IMR-90 (cell line): ENCODE data around the gene PIAS4. TPM values are rescaled to one million over a fixed set of nuclear protein-coding genes. Genes with fewer than 3 reads are reported as not detected.

Experiments
- ATAC-seq: fragments of 200-7000 bp; cut with Tn5 transposase; 2 replicates; pipeline ENCODE4 v1.9.1; 2020; ENCODE audit warnings: low read depth, mild to moderate bottlenecking, moderate library complexity
- BruUV-seq: library from RNA; stranded (reverse); fragments of 400-500 nt; replicated peaks from 2 replicates; lab custom pipeline; 2021; lab: Mats Ljungman, UMichigan
- CTCF ChIA-PET: fragments of 300-600 bp; formaldehyde crosslinking; extraction: SDS; loops from one replicate; lab custom pipeline; 2021; ENCODE audit warnings: antibody characterized with exemption; lab: Yijun Ruan, JAX
- POLR2A ChIA-PET: fragments of 300-600 bp; sonication (Branson Sonifier 250); formaldehyde crosslinking; loops from one replicate; lab custom pipeline; 2022; ENCODE audit warnings: antibody characterized with exemption; ENCODE audit not compliant: unreplicated experiment; lab: Charles Lee
- DNase-seq: peaks from one replicate; pipeline ENCODE4 v3.0.0; 2013
- H2AFZ ChIP-seq: replicated peaks from 2 replicates; pipeline ENCODE3; 2013; ENCODE audit warnings: low read length, mild to moderate bottlenecking; ENCODE audit not compliant: poor library complexity
- H2AK5ac ChIP-seq: 2 replicates; pipeline ENCODE4 v1.6.1; 2013; ENCODE audit warnings: low read depth, low read length, inconsistent platforms
- H2AK9ac ChIP-seq: replicated peaks from 2 replicates; pipeline ENCODE3; 2013; ENCODE audit warnings: mild to moderate bottlenecking, low read depth, low read length, moderate library complexity; ENCODE audit not compliant: poor library complexity
- H2BK120ac ChIP-seq: 2 replicates; pipeline ENCODE4 v1.6.1; 2013; ENCODE audit warnings: low read depth, low read length, inconsistent platforms
- H2BK15ac ChIP-seq: 3 replicates; pipeline ENCODE4 v1.6.1; 2013; ENCODE audit warnings: low read depth, low read length, inconsistent platforms
- H2BK20ac ChIP-seq: 2 replicates; pipeline ENCODE4 v1.6.1; 2013; ENCODE audit warnings: low read depth, mild to moderate bottlenecking, inconsistent platforms, low read length, moderate library complexity
- H2BK5ac ChIP-seq: 2 replicates; pipeline ENCODE4 v1.6.1; 2013; ENCODE audit warnings: mild to moderate bottlenecking, low read depth, low read length, inconsistent platforms; ENCODE audit not compliant: poor library complexity, severe bottlenecking
- H3K14ac ChIP-seq: replicated peaks from 2 replicates; pipeline ENCODE4 v1.6.1; 2013; ENCODE audit warnings: low read depth, low read length, inconsistent platforms
- H3K18ac ChIP-seq: 2 replicates; pipeline ENCODE4 v1.6.1; 2013; ENCODE audit warnings: low read depth, low read length, control low read depth
- H3K23ac ChIP-seq: 2 replicates; pipeline ENCODE4 v1.6.1; 2013; ENCODE audit warnings: low read depth, low read length, inconsistent platforms
- H3K27ac ChIP-seq: 2 replicates; pipeline ENCODE4 v1.5.1; 2013; ENCODE audit warnings: mild to moderate bottlenecking, control low read depth, low read length; ENCODE audit not compliant: insufficient read depth
- H3K27me3 ChIP-seq: 2 replicates; pipeline ENCODE4 v1.6.1; 2013; ENCODE audit warnings: low read length; ENCODE audit not compliant: control insufficient read depth, insufficient read depth
- H3K36me3 ChIP-seq: 2 replicates; pipeline ENCODE4 v1.6.1; 2013; ENCODE audit warnings: low read length, mixed read lengths; ENCODE audit not compliant: control insufficient read depth, insufficient read depth
- H3K4ac ChIP-seq: 2 replicates; pipeline ENCODE4 v1.6.1; 2013; ENCODE audit warnings: low read depth, low read length, inconsistent platforms
- H3K4me1 ChIP-seq: 2 replicates; pipeline ENCODE4 v1.6.1; 2013; ENCODE audit warnings: low read length, mixed read lengths; ENCODE audit not compliant: control insufficient read depth, insufficient read depth
- H3K4me2 ChIP-seq: 2 replicates; pipeline ENCODE4 v1.6.1; 2013; ENCODE audit warnings: low read depth, mild to moderate bottlenecking, control low read depth, low read length, moderate library complexity
- H3K4me3 ChIP-seq: 2 replicates; pipeline ENCODE4 v1.5.1; 2013; ENCODE audit warnings: low read depth, mild to moderate bottlenecking, control low read depth, low read length, moderate library complexity; ENCODE audit not compliant: insufficient read depth
- H3K56ac ChIP-seq: 2 replicates; pipeline ENCODE4 v1.6.1; 2013; ENCODE audit warnings: low read length, inconsistent platforms; ENCODE audit not compliant: insufficient read depth; ENCODE audit errors: extremely low read depth
- H3K79me1 ChIP-seq, 2 experiments: 2 replicates each; pipeline ENCODE4 v1.6.1; 2013; ENCODE audit warnings: low read length in 2 of 2, inconsistent platforms in 1 of 2, low read depth in 1 of 2
- H3K9ac ChIP-seq: 2 replicates; pipeline ENCODE4 v1.6.1; 2013; ENCODE audit warnings: low read depth, low read length, control low read depth
- H3K9me1 ChIP-seq: 2 replicates; pipeline ENCODE4 v1.6.1; 2013; ENCODE audit warnings: low read length, inconsistent platforms; ENCODE audit not compliant: insufficient read depth
- H3K9me3 ChIP-seq: 2 replicates; pipeline ENCODE4 v1.6.1; 2013; ENCODE audit warnings: low read length; ENCODE audit not compliant: control insufficient read depth, insufficient read depth
- H4K20me1 ChIP-seq: 2 replicates; pipeline ENCODE4 v1.6.1; 2013; ENCODE audit warnings: low read length, inconsistent platforms; ENCODE audit not compliant: insufficient read depth
- H4K5ac ChIP-seq: 2 replicates; pipeline ENCODE4 v1.6.1; 2013; ENCODE audit warnings: mild to moderate bottlenecking, low read depth, low read length, control low read depth
- H4K8ac ChIP-seq, 2 experiments: 2 replicates each; pipeline ENCODE4 v1.6.1; 2013; ENCODE audit warnings: low read depth in 2 of 2, low read length in 2 of 2, control low read depth in 1 of 2, inconsistent platforms in 1 of 2
- H4K91ac ChIP-seq: 2 replicates; pipeline ENCODE4 v1.6.1; 2013; ENCODE audit warnings: low read depth, low read length, inconsistent platforms; ENCODE audit not compliant: insufficient read depth
- CHD1 ChIP-seq: IDR thresholded peaks from 2 replicates; pipeline ENCODE4 v1.6.1; 2012; ENCODE audit warnings: low read depth, low read length, improper control_type of control experiment
- CTCF ChIP-seq: conservative IDR thresholded peaks from 2 replicates; pipeline ENCODE4 v1.5.1; 2012; ENCODE audit warnings: mild to moderate bottlenecking, low read depth, low read length, improper control_type of control experiment
- MAZ ChIP-seq: IDR thresholded peaks from 2 replicates; pipeline ENCODE4 v1.6.1; 2012; ENCODE audit warnings: low read depth, mild to moderate bottlenecking, low read length, improper control_type of control experiment, moderate library complexity, borderline replicate concordance
- SMC3 ChIP-seq: fragments of 150-350 bp; IDR thresholded peaks from 2 replicates; pipeline ENCODE4 v1.6.1; 2016; ENCODE audit warnings: low read depth, mild to moderate bottlenecking, antibody characterized with exemption, low read length, moderate library complexity
- WGBS, 2 experiments: methylation state at CpG; one replicate each; pipeline versions ENCODE4 v1.1.5 to v1.1.7; 2013; ENCODE audit warnings: missing lambda C conversion rate in 2 of 2; ENCODE audit not compliant: insufficient read length in 1 of 2; ENCODE audit errors: extremely low coverage in 2 of 2; 5-methylcytosine and 5-hydroxymethylcytosine counted together
- dilution Hi-C: fragments of 300-500 bp; cut with HindIII; formaldehyde crosslinking; loops from one replicate; pipeline ENCODE4 v1.14.3; 2018; ENCODE audit warnings: low sequenced_read_pairs; ENCODE audit not compliant: unreplicated experiment
- in situ Hi-C: fragments of 300-500 bp; cut with MboI; formaldehyde crosslinking; loops from 3 replicates; pipeline ENCODE4 v1.14.3; 2019; ENCODE audit warnings: low sequenced_read_pairs, inconsistent platforms, mixed read lengths
- intact Hi-C: fragments of 100-400 bp; cut with micrococcal nuclease; formaldehyde crosslinking; loops from 2 replicates; pipeline ENCODE4 v1.10.0; 2022
- polyA plus RNA-seq, 3 experiments: library from polyadenylated mRNA; depleted of rRNA; stranded (reverse); fragments of >200 nt; gene quantifications; 2 replicates each; pipeline ENCODE4 v1.2.3, GENCODE V29; 2012; ENCODE audit warnings: low replicate concordance in 1 of 3
- total RNA-seq: library from RNA; depleted of rRNA; stranded (reverse); fragments of >200 nt; gene quantifications from 2 replicates; pipeline ENCODE4 v1.2.3, GENCODE V29; 2012

PIAS4 gene
- total and polyA plus RNA-seq, 2 of the 4 experiments (the other 2 are of a cell fraction) = 12.1 to 13.6 TPM

- no peak for TF ChIP-seq CTCF
Observed at GRCh38 chr19:3970808-3971598, 36.5 kb upstream of the PIAS4 start, which contains the start of gene DAPK3 (continued).

- Histone ChIP-seq H3K56ac (no peak overlapping the region), H3K79me1 (peaks cover 14 to 51% of the 10 kb centered on the region in 2 experiments), H3K9me3 (no peaks in the 10 kb centered on the region), H3K36me3 (peaks cover 52% of the 10 kb centered on the region), H4K20me1 (peaks cover 78% of the 10 kb centered on the region), H2BK15ac (no peak overlapping the region), H4K8ac (0 out of 4 replicates have a peak overlapping the region, but pooled peaks of 1 of the 2 experiments have one; percentile 25), H2BK20ac (no peak overlapping the region), H2BK120ac (no peak overlapping the region), H2AK5ac (no peak overlapping the region), H3K18ac (no peak overlapping the region), H2BK5ac (no peak overlapping the region), H4K5ac (peak overlapping the region; percentile 35; the same call in 1 of the 2 replicates), H3K4ac (no peak overlapping the region), H3K9ac (no peak overlapping the region), H2AK9ac (no peak overlapping the region), H3K14ac (no peak overlapping the region), H3K27me3 (no peaks in the 10 kb centered on the region), H4K91ac (no peak overlapping the region), H3K4me1 (no peaks in the 10 kb centered on the region), H3K4me3 (no peak overlapping the region), H3K27ac (no peak overlapping the region), H2AFZ (no peak overlapping the region), H3K4me2 (no peak overlapping the region), H3K9me1 (peaks cover 11% of the 10 kb centered on the region; the same call in 1 of the 2 replicates), H3K23ac (no peak overlapping the region)
- WGBS, 2 experiments = no CpG with 5 or more reads among the region's 8 CpGs
- POLR2A ChIA-PET = interaction anchor here (0.7 to 0.9 kb wide), 3 partner anchors 10 to 18 kb away, joined by 3 to 12 read pairs (median 3); partner anchors contain the start of gene EEF2
- ATAC-seq (no peak), DNase-seq (no peak)
- no TSS peak for BruUV-seq
- TF ChIP-seq MAZ (no peak), SMC3 (no peak), CHD1 (no peak)
- intact Hi-C loops (no loop called here), in situ Hi-C loops (no loop called here), dilution Hi-C loops (no loop called here)
- CTCF ChIA-PET = no interaction called here
Observed at GRCh38 chr19:3975144-3975543, 32.4 kb upstream of the PIAS4 start.
